MM.1S (cell line): Measurements from ENCODE around the gene HECW1.
"Not testable (repeated sequence)": the region's sequence is repeated elsewhere in the genome, so short reads cannot be mapped to it uniquely, and the experiment has no call there.

ENCODE experiments used
- DNase-seq: peaks from one replicate; pipeline ENCODE4 v3.0.0-alpha.2; 2015
- H2AFZ ChIP-seq: fragments of 300-600 bp; sonication (generic); 2 replicates; pipeline ENCODE4 v1.6.0; 2016; ENCODE audit warnings: antibody characterized with exemption, low read length
- H3F3A ChIP-seq: fragments of 300-600 bp; sonication (generic); 2 replicates; pipeline ENCODE4 v1.6.1; 2016; ENCODE audit warnings: mild to moderate bottlenecking, antibody characterized with exemption, low read length, moderate library complexity, mixed read lengths; ENCODE audit not compliant: insufficient read depth
- H3K27ac ChIP-seq: fragments of 300-600 bp; sonication (generic); 2 replicates; pipeline ENCODE4 v1.5.1; 2016; ENCODE audit warnings: mild to moderate bottlenecking, low read length
- H3K27me3 ChIP-seq: fragments of 300-600 bp; sonication (generic); replicated peaks from 2 replicates; pipeline ENCODE4 v1.6.0; 2016; ENCODE audit warnings: low read length; ENCODE audit not compliant: insufficient read depth
- H3K36me3 ChIP-seq: fragments of 300-600 bp; sonication (generic); replicated peaks from 2 replicates; pipeline ENCODE4 v1.6.1; 2016; ENCODE audit warnings: mild to moderate bottlenecking, low read length, mixed read lengths; ENCODE audit not compliant: insufficient read depth
- H3K4me1 ChIP-seq: fragments of 300-600 bp; sonication (generic); 2 replicates; pipeline ENCODE4 v1.6.1; 2016; ENCODE audit warnings: low read length, mixed read lengths
- H3K4me2 ChIP-seq: fragments of 300-600 bp; sonication (generic); 2 replicates; pipeline ENCODE4 v1.6.0; 2016; ENCODE audit warnings: low read depth, low read length
- H3K4me3 ChIP-seq: fragments of 300-600 bp; sonication (generic); 2 replicates; pipeline ENCODE4 v1.5.1; 2016; ENCODE audit warnings: low read length, mixed read lengths
- H3K79me2 ChIP-seq: fragments of 300-600 bp; sonication (generic); 2 replicates; pipeline ENCODE4 v1.6.1; 2016; ENCODE audit warnings: mixed run types, low read length, mixed read lengths
- H3K9ac ChIP-seq: fragments of 300-600 bp; sonication (generic); 2 replicates; pipeline ENCODE4 v1.6.1; 2016; ENCODE audit warnings: low read length, mixed read lengths
- H3K9me2 ChIP-seq: fragments of 300-600 bp; sonication (generic); replicated peaks from 2 replicates; pipeline ENCODE4 v1.6.1; 2016; ENCODE audit warnings: mild to moderate bottlenecking, low read length, mixed read lengths; ENCODE audit not compliant: insufficient read depth
- H3K9me3 ChIP-seq: fragments of 300-600 bp; sonication (generic); replicated peaks from 2 replicates; pipeline ENCODE4 v1.6.1; 2016; ENCODE audit warnings: mild to moderate bottlenecking, low read length, mixed read lengths; ENCODE audit not compliant: insufficient read depth
- H4K20me1 ChIP-seq: fragments of 300-600 bp; sonication (generic); 2 replicates; pipeline ENCODE4 v1.6.1; 2016; ENCODE audit warnings: mild to moderate bottlenecking, low read length, moderate library complexity, mixed read lengths; ENCODE audit not compliant: insufficient read depth
- CTCF ChIP-seq: fragments of 300-600 bp; sonication (generic); IDR thresholded peaks from 2 replicates; pipeline ENCODE4 v1.5.1; 2016; ENCODE audit warnings: antibody characterized with exemption, low read length, mixed read lengths
- EZH2 ChIP-seq: fragments of 300-600 bp; sonication (generic); optimal IDR thresholded peaks from 2 replicates; pipeline ENCODE3; 2017; ENCODE audit warnings: low read depth, mild to moderate bottlenecking, antibody characterized with exemption, low read length, mixed read lengths
- EZH2phosphoT487 ChIP-seq: fragments of 300-600 bp; sonication (generic); IDR thresholded peaks from 2 replicates; pipeline ENCODE4 v1.6.1; 2018; ENCODE audit warnings: antibody characterized with exemption, low read length

The HECW1 gene

GRCh38 chr7:43205171-43205795, 92.8 kb downstream of the HECW1 start:
- H3K4me3 ChIP-seq: no peak overlapping the region
- no peaks in the 10 kb centered on the region for H4K20me1 ChIP-seq
- no peaks in the 10 kb centered on the region for H3K79me2 ChIP-seq
- no peak for DNase-seq
- no peaks in the 10 kb centered on the region for H3F3A ChIP-seq
- H3K36me3 ChIP-seq: no peaks in the 10 kb centered on the region
- no peak overlapping the region for H3K9ac ChIP-seq
- no peak overlapping the region for H2AFZ ChIP-seq
- H3K9me3 ChIP-seq: no peaks in the 10 kb centered on the region
- no peaks in the 10 kb centered on the region for H3K27me3 ChIP-seq
- TF ChIP-seq CTCF (no peak), EZH2 (no peak), EZH2phosphoT487 (no peak)
- H3K9me2 ChIP-seq: no peaks in the 10 kb centered on the region
- no peak overlapping the region for H3K27ac ChIP-seq
- no peaks in the 10 kb centered on the region for H3K4me1 ChIP-seq
- no peak overlapping the region for H3K4me2 ChIP-seq

GRCh38 chr7:43208242-43208641, 95.8 kb downstream of the HECW1 start:
- DNase-seq: no peak
- no peaks in the 10 kb centered on the region for H3K9me3 ChIP-seq
- no peaks in the 10 kb centered on the region for H4K20me1 ChIP-seq
- no peak overlapping the region for H3K27ac ChIP-seq
- no peak overlapping the region for H3K4me2 ChIP-seq
- TF ChIP-seq CTCF: no peak
- TF ChIP-seq EZH2: no peak
- TF ChIP-seq EZH2phosphoT487: no peak
- no peaks in the 10 kb centered on the region for H3K9me2 ChIP-seq
- H3K4me1 ChIP-seq: no peaks in the 10 kb centered on the region
- H3K36me3 ChIP-seq: no peaks in the 10 kb centered on the region
- no peaks in the 10 kb centered on the region for H3K27me3 ChIP-seq
- H3K4me3 ChIP-seq: no peak overlapping the region
- no peaks in the 10 kb centered on the region for H3F3A ChIP-seq
- H2AFZ ChIP-seq: no peak overlapping the region
- no peaks in the 10 kb centered on the region for H3K79me2 ChIP-seq
- H3K9ac ChIP-seq: no peak overlapping the region

GRCh38 chr7:43210539-43210938, 98.1 kb downstream of the HECW1 start:
- not testable (repeated sequence) for H4K20me1 ChIP-seq, H3K4me3 ChIP-seq, H2AFZ ChIP-seq, H3F3A ChIP-seq, H3K27me3 ChIP-seq, H3K79me2 ChIP-seq, H3K36me3 ChIP-seq, H3K9me3 ChIP-seq, H3K9ac ChIP-seq, DNase-seq, H3K4me1 ChIP-seq, H3K27ac ChIP-seq, H3K9me2 ChIP-seq, H3K4me2 ChIP-seq

- DNase-seq: no peak
- H3K79me2 ChIP-seq: no peaks in the 10 kb centered on the region
- no peaks in the 10 kb centered on the region for H4K20me1 ChIP-seq
- H3K27ac ChIP-seq: no peak overlapping the region
- H3K4me1 ChIP-seq: no peaks in the 10 kb centered on the region
- no peak overlapping the region for H3K4me2 ChIP-seq
- H3K9me2 ChIP-seq: no peaks in the 10 kb centered on the region
- TF ChIP-seq CTCF (no peak), EZH2phosphoT487 (no peak), EZH2 (no peak)
- no peaks in the 10 kb centered on the region for H3K9me3 ChIP-seq
- H3K27me3 ChIP-seq: no peaks in the 10 kb centered on the region
- H3K36me3 ChIP-seq: no peaks in the 10 kb centered on the region
- H2AFZ ChIP-seq: no peak overlapping the region
- H3F3A ChIP-seq: no peaks in the 10 kb centered on the region
- no peak overlapping the region for H3K4me3 ChIP-seq
- H3K9ac ChIP-seq: no peak overlapping the region
Measured at GRCh38 chr7:43211286-43211685, 98.8 kb downstream of the HECW1 start.
